Stimulated activated CD8-positive, alpha-beta memory T cell treated with anti-CD3 and anti-CD28 coated beads, Interleukin-12 subunit alpha, Interleukin-12 subunit beta, amount 100 ng/mL, for 24 hours (primary cell): Measurements from ENCODE around the gene DLL4.
"Not testable (repeated sequence)": the region's sequence is repeated elsewhere in the genome, so short reads cannot be mapped to it uniquely, and the experiment has no call there.

Experiments
- DNase-seq: peaks from one replicate; pipeline ENCODE4 v3.0.0-alpha.2; 2020; ENCODE audit errors: extremely low read depth

The DLL4 gene

DNA sequence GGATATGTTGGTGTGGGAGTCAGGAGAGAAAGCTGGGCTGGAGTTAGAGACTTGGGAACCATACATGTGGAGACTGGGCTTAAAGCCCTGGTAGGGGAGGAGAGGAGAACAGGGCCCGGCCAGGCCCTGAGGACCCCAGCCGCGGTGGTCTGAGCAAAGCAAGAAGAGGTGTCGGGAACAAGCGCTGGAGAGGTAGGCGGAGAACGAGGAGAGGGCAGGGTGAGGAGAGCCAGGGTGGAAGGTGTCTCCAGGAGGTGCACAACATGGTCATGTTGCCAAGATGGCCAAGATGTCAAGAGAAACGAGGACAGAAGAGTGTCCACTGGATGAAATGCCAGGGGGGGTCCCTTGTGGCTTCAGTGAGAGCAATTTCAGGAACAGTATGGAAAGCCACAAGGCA, 29.6 kb downstream of the DLL4 start:
- DNase-seq = no peak

DNA sequence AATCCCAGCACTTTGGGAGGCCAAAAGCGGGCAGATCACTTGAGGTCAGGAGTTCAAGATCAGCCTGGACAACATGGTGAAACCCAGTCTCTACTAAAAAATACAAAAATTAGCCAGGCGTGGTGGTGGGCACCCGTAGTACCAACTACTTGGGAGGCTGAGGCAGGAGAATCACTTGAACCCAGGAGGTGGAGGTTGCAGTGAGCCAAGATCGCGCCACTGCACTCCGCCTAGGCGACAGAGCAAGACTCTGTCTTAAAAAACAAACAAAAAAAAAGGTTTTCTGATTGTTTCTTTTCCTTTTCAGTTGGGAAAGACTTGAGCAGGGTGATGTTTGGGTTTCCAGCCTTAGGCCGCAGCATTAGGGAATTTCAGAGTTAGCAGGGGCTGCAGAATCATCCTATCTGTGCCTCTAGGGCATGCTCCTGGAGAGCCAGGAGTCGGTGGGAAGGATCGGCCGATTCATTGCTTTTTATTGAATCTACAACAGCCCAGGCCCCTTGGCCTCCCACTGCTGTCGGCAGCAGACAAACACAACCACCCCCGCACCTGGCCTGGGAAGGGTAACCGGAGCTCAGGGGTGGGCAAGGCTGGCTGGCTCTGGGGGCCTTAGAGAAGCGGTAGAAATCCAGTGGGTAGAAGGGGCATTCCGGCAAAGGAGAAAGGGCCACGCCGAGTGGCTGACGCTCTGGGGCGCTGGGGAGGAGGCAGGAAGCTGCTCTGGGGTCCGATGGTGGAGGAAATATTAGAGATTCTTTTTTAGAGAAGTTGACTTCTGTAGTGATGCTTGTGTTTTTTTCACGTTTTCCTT, 30.4 kb downstream of the DLL4 start:
- DNase-seq = no peak

DNA sequence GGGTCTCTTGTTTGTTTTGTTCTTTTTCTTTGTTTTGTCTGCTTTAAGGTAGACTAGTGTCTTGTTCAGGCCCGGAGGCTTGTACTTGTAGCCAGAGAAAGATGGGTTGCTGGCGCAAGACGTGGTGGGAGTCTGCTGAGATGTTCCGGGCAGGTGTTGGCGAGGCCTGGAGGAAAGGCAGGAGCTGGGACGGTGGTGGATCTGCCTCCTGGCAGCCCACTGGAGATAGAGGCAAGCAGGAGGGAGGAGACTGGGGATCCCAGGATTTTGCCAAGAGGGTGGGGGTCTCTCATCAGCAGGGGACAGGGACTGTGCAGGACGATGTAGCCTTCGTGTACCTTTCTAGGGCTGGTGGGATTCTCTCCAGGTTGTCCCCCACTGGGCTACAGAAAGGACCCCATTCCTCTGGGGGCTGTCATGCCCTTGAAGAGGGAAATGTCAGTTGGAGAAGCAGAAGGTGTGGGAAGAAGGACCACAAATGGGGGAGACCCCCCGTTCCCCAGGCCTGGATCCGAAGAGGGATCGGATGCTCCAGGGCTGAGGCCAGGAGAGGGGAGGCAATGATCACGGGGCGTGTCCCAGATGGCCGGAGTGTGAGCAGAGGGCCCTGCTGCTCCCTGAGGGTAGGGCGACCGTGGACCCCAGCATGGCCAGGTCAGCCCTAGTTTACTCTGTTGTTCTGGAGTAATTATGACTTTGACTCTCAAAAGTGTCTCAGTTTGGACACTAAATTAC, 31.2 kb downstream of the DLL4 start:
- DNase-seq = no peak

DNA sequence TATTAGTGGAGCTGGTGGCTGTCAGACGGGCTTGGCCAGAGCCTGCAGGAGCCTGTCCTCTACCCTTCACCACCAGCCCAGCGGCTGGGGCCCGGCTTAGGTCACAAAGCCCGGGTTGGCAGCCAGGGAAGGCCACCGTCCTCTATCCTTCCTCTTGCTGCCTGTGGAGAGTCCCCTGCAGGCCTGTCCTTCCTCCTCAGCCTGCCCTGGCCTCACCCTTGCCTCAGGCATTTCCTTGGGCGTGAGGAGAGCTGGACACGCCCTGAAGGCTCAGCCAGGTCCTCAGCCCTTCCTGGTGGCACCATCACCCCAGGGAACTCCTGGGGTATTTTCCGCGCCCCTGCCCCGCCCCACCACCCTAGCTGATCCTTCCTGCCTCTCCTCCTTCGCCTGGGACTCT, 31.8 kb downstream of the DLL4 start:
- DNase-seq = no peak

DNA sequence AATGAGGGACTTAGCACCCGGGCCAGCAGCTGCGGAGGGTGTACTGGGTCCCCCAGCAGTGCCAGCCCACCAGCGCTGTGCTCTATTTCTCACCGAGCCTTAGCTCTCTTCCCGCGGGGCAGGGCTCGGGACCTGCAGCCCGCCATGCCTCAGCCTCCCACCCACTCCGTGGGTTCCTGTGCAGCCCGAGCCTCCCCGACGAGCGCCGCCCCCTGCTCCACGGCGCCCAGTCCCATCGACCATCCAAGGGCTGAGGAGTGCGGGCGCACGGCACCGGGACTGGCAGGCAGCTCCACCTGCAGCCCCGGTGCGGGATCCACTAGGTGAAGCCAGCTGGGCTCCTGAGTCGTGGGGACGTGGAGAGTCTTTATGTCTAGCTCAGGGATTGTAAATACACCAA, 32.6 kb downstream of the DLL4 start:
- DNase-seq = not testable (repeated sequence)

DNA sequence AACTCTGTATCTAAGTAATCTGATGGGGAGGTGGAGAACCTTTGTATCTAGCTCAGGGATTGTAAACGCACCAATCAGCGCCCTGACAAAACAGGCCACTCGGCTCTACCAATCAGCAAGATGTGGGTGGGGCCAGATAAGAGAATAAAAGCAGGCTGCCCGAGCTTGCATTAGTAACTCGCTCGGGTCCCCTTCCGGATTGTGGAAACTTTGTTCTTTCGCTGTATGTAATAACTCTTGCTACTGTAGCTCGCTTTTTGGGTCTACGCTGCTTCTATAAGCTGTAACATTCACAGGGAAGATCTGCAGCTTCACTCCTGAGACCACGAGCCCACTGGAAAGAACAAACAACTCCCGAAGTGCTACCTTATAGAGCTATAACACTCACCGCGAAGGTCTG, 33.2 kb downstream of the DLL4 start:
- not testable (repeated sequence) for DNase-seq

DNA sequence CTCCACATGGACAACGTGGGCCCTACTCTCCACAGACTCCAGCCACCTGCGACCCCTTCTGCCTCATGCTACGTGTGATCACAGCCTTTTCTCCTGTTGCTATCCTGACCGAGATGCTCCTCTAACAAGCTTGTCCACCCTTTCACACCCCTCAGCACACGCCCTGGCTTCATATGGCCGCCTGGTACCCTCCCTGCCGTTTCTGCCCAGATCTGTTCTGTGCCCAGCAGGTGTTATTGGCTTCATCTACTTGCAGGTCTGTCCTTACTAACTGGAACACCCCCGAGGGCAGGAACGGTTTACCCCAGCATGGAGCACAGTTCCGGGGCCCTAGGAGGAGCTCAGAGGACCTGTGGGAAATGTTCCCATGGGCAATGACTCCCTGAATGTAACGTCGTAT, 34.1 kb downstream of the DLL4 start:
- DNase-seq = no peak

DNA sequence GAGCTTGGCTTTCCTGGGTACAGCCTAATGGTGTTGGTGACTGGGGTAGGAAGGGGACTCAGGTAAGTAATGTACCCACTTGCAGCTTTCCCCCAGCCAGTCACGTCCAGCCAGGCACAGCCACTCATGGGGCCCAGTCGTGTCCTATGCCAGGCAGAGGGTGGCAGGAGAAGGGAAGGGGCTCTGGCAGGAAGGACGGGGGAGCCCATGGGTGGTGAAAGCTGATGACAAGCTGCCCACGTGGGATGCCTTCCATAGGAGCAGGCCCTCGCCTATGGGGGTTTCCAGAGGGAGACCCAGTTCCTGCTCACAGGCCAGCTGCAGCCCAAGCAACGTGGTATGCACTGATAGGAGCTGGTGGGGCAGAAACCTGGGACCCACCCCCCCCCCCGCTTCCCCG, 34.9 kb downstream of the DLL4 start:
- DNase-seq = no peak

DNA sequence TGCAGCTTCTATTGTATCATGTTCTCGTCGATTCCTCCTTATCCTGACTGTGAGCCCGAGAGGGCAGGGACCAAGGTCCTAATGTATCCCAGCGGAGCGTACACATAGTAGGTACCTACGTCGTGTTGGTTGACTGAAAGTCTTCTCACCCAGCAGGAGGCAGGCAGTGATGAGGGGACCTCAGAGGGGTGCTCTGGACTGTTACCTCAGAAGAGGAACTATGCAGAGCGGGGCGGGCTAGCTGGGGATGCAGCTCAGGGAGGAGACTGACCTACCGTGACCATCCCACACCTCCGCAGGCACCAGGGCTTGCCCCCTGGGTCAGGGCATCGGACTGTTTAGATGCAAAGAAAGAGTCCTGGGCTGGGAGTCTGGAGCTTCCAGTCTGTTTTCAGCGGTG, 35.5 kb downstream of the DLL4 start:
- DNase-seq = no peak

DNA sequence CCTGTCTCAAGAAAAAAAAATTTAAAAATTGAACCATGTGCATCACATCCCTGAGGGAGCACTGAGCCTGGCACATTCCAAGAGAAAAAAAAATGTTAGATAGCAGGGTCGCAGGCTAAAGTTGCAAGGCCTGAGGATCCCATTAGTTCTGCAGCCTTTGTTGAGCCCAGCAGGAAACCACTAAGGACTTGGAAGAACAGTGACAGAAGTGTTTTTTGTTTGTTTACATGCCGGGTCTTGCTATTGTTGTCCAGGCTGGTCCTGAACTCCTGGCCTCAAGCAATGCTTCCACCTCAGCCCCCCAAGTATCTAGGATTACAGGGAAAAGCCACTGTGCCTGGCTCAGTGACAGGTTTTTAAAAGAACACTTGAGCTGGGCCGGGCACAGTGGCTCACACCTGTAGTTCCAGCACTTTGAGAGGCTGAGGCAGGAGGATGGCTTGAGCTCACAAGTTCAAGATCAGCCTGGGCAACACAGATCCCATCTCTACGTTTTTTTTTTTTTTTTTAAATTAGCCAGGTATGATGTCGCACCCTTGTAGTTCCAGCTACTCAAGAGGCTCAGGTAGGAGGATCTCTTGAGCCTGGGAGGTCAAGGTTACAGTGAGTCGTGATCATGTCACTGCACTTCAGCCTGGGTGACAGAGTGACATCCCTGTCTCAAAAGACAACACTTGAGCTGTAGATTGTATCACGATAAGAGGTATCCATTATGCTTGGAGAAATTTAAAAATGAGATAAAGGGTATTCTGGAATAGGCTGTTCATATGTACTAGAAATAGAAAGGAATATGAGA, 39.3 kb downstream of the DLL4 start:
- DNase-seq = no peak

DNA sequence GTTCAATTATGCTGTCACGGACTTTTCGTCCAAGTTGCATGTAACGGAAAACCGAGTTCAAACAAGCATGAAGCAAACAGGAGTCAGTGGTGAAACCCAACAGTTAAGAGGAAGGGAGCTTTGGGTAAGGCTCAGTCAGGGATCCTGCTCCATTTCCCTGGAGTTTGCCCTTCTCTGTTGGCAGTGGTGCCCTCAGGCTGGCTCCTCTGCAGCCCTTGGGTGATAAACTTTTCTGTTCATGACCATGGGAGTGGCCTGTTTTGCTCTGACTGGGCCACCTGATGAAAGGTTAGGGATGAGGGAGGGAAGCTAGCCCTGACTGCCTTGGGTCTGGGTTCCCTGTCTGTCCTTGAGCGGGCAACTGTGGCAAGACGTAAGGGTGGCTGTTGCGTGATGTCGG, 40.2 kb downstream of the DLL4 start:
- no peak for DNase-seq

DNA sequence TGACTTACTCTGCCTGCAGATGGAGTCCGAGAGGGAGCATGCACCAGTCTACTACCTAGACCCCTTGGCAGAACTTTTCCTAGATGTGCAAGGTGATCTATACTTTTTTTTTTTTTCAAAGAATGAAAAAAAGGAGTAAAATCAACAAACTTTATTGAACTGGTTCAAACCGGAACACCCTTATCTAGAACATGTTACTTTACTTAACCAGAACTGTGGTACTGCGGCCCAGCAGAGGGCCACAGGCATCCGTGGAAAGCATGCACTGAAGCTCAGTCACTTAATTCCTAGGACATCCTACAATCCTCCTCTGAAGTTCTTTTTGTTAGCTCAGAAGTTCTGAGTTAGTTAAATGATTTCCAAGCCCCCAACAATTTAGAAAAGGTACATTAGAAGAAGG, 45.7 kb downstream of the DLL4 start:
- no peak for DNase-seq

DNA sequence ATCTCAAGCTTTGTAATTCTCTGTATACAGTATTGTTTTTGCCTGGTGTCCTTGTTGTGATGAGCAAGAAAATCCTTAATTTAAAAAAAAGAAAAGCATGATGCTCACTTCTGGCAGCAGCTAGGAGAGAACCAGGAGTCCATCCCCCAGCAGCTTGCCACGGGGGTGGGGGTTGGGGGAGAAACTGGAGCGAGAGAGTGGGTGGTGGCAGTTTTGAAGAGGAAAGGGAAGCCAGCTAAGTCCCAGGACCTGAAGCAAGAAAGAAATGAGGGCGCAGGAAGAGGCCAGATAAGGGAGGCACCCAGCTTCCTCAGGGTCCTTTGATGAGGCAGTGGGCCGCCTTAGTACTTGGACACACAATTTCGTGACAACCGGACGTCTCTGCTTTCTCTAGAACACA, 47.7 kb downstream of the DLL4 start:
- DNase-seq = no peak

DNA sequence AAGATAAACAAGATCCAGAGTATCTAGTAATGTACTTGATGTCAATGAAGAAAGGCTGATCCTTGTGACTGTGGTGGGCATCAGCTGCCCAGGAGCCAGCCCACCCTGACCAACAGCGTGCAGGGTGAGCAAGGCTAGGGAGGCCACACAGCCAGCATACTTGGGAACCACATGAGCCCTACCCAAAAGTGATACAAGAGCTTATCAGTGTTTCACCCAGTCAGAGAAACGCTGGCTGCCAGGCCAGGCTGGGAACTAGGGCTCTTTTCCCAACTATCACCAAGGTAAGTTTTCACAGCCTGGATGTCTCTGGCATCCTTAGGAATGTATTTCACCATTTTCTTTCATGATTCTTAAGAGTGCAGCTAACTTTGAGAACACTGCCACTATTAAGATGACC, 49.0 kb downstream of the DLL4 start:
- DNase-seq = no peak

DNA sequence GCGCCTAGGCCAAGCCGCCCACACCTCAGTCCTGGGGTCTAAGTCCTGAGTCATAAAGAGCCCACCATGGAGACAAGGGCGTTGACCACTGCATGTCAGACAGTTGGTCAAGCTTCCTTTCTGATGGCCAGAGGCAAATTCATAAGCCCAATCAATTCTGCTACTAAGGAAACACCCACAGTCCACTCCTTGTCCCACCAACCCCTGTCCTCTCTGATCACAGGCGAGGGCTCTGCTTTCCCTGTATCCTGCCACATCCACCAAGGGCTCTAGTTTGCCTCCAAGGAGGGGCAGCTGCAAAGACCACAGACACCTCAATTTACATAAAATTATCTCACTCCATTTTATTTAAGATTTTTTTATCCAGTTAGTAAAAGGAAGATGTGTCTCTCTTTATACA, 49.4 kb downstream of the DLL4 start:
- DNase-seq = no peak

DNA sequence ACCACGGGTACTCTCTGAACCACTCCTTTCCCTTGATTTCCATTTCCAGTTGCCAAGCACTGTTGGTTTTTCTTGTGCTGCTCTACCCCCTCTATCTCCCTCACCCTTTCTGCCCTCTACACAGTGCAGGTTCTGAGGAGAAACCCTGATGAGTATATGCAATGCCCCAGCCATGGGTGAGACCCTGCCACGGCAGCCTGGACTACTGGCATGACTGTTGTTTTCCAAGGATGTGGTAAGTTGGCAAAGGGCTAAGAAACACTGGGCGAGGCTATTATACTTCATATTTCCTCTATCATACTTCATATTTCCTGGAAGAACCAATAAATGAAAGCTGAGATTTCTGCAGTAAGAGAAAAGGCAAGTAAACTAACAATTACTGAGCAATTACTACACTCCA, 52.0 kb downstream of the DLL4 start:
- DNase-seq = no peak

DNA sequence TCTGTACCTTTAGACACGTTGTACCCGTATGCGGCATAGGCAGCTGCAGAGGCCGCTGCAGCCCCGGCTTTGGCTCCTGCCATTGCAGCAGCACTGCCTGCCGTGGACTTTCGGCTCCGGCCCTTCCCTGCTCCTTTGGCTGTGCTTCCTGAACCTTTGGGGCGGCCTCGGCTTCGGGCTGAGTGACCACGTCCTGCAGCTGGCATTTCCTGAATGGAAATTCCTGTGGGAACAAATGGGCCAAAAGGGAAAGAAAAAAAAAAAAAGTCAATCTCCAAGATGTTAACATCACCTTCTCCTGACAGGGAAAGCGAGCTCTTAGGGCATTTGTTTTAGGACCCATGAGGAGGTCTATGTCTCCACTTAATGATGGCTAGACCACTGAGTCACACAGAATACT, 53.7 kb downstream of the DLL4 start:
- DNase-seq = no peak

DNA sequence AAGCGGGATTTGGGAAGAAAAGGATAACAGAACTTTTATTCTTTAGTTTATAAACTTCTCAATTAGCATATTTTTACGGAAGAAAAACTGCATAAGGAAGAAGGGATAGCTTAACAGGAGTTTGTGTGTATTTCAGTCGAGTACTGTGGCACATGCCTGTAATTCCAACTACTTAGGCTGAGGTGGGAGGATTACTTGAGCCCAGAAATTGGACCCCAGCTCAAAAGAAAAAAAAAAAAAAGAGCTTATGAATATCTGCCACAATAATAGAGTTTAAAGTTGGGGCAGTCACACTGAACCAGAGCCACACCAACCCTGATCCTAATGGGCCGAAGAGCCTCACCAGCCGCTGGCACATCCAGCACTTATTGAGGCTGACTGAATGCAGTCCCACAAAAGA, 55.3 kb downstream of the DLL4 start:
- no peak for DNase-seq

DNA sequence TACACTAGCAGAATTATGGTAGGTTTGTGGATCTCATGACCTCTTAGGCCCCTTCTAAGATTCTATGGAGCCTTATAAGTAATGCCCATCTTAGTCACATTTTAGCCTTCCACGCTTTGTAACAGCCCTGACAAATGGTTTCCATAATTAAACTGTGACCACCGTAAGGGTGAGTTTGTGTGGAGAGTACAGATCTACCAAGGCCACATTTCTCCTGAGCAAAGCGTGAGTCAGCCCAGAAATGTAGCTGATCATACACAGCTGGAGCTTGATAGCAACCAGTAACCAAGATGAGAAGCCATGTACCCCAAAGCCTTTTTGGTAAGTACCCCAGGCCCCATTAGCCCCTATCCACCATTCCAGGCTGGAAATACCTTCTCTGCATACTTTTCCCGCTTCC, 55.8 kb downstream of the DLL4 start:
- no peak for DNase-seq

DNA sequence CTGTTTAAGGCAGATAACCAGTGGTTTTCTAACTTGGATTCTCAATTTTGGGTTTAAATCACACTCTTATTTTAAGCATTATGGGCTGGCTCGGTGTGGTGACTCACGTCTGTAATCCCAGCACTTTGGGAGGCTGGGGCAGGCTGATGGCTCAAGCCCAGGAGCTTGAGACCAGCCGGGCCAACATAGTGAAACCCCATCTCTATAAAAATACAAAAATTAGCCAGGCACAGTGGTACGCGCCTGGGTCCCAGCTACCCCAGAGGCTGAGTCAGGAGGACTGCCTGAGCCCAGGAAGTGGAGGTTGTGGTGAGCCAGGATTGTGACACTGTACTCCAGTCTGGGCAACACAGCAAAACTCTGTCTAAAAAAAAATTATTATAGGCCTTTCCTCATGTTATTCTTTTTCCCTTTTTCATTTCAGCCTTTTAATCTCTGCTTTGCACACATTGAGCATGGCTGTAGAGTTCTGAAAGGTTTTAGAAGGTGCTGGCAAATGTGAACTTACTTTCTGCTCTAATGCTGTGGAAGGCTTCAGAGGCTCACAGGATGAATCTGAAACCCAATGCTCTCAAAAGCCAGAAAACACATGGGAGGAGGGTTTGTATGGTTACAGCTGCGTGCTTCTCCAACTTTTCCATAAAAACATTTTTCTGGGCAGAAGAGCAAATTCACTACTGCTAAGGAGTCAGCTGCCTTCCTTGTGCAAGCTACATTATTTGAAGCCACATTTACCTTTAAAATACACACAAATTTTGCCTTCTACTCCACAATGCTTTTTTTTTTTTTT, 56.6 kb downstream of the DLL4 start:
- DNase-seq = no peak

DNA sequence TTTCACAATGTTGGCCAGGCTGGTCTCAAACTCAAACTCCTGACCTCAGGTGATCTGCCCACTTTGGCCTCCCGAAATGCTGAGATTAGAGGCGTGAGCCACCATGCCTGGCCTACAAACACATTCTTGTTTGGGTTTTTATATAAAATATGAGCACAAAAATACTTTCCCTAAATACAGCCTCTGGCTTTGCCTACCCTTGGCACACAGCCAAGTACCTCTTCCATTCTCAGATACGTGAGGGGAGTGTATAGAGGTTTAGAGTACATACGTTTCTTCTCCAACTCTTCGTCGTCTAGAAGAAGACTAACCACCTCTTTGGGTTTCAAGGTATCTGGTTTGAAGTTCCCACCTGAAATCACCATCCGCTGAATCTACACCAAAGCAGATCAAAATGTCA, 57.7 kb downstream of the DLL4 start:
- DNase-seq = no peak

DNA sequence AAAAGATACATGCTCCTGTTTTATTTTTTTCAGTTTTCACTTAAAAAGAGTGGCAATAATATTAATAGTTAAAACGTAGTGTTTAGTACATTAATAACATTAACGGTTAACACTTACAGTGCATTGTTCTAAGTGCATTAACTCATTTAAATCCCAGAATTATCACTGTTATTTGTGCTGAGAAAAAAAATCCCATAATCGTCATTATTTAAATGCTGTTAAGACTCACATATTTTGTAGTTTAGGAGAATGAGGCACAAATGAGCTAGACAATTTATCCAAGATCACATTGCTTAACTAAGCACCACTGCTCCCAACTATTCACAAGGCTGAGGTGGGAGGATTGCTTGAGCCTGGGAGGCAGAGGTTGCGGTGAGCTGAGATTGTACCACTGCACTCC, 59.0 kb downstream of the DLL4 start:
- DNase-seq = no peak
